HuH-7.5 (cell line): ENCODE data around the gene AGR3.
"Not testable (repeated sequence)": the region's sequence is repeated elsewhere in the genome, so short reads cannot be mapped to it uniquely, and the experiment has no call there.

Experiments used
- DNase-seq: peaks from one replicate; pipeline ENCODE4 v3.0.0; 2011; ENCODE audit warnings: low spot score

The AGR3 gene

DNA sequence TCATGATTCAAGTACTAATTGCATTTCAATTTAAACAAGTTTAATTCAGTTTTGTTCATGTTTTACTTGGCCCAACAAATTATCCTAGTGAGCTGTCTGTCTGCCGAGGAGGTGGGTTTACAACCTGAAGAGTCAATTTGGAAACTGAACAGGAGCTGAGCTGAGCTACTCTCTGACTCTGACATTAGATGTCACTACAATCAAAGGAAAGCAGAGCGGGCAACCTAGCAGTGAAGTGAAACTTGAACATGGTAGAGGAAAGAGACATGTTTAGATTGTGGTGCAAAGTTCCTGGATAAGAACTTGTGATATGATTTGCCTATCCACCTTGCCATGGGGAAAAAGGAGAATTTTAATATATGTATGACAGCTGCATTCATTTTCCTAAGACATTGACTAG, 9.6 kb upstream of the AGR3 start:
- DNase-seq, result no peak

DNA sequence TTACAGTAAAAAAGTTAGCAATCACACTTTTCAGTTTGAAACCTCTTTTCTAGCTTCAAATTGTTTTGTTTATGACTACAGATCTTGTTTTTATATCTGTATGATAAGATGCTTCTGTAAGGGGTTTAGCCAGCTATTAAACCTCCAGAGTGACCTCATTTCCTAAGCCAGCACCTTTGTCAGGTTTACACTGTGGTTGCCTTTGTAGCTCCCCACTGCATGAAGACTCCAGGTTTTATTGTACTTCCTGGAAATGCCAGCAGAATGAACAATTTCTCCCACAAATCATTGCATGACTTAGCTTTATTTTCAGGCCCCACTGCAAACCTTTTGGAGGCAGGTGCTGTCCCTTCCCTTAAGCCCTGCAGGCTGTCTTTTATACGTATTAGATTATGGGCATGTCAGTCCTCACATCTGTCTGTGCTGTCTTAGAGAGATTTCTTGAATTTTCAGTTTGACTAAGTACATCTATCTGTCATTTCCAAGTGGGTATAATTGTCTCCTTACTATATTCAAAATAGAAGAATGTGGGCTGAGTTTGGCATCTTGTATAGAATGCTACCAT, 8.2 kb upstream of the AGR3 start:
- DNase-seq, result no peak

DNA sequence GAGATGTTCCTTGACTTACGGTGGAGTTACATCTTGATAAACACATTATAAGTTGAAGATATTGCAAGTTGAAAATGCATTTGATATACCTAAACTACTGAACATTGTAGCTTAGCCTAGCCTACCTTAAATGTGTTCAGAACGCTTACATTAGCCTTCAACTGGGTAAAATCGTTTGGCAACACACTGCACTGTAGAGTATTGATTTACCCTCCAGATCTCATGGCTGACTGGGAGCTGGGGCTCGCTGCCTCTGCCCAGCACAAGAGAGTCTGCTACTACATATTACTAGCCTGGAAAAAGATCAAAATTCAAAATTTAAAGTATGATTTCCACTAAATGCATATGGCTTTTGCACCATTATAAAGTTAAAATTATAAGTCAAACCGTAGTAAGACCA, 7.5 kb upstream of the AGR3 start:
- no peak for DNase-seq

DNA sequence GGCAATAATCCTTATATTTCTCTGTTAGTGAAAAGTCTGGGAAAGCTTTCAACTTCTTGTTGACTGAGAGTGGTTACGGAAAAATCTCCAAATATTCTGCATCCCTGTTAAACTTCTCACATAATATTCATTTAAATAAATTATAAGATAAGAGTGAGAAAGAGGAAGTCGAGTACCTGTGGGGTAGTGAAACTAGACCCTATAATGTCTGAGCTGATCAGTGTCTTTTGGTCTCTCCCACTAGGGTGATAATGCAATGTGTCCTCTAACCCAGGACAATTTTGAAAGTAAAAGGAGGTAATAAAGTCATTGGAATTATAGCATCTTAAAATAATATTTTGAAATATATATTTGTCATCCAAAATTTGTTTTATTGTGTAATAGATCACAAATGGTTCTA, 2.1 kb upstream of the AGR3 start:
- no peak for DNase-seq

DNA sequence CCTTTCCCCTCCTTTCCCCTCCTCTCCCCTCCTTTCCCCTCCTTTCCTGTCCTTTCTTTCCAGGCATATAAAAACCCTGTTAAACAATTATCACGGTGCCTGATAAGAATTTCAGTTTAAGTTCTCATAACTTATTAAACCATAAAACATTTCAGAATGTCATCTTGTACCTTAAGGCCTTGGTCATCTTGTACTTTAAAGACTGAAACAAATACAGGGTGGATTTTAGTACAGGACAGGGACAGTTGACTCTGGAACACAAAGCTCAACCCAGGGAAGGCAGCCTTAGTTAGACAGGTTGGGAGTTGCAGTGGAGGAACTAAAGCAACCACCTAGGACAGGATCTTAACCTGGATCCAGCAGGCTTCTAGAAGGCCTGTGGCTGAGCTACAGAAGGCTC, 1.2 kb downstream of the AGR3 start:
- no peak for DNase-seq

DNA sequence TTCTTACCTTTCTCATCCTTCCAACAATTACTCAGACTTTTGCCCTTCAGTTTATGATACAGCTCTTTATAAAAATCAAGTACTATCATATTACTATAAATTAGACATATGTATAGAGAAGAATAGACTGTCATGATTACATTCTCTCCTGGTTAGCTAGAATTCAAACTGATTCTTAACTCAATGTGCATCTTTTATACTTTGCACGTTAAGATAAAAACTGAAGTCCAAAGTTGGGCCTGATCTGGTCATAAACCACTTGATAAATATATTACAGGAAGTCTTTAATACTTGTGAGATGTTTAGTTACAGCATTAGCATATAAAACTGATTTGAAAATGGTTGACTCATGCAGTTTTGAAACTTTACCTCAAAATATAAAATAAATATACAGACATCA, 2.6 kb downstream of the AGR3 start:
- DNase-seq, result no peak

DNA sequence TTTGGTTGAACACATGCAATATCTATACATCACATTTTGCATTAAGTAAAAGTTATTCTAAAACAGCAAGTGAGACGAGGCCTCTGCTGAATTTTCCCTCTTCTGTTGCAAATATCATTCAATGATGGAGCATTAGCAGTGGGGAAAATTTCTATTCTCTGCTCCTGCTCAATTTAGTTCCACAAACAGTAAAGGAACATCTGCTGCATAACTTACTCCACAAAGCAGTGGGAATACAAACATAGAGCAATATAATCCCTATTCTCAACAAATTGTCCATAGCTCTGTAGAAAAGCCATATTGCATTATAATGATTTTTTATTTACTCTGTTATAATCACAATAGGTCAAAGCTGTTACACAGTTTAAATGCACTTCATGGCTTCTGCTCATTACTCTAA, 5.9 kb downstream of the AGR3 start:
- DNase-seq, result no peak

DNA sequence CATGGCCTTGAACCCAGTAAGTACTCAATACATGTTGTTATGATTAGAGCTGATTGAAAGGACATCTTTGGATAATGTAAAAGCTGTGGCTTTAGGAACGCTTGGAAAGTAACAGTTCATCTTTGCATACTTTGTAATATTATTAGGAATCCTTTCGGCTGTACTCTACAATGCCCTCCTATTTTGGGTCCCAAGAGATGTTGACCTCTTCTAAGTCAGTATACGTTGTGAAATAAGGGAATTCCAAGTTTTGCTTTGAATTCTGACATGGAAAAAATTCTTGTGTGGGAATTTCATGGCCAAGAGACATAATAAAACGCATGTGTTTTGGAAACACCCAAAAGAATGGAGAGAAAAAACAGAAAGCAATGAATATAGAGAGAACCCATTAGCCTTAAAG, 7.7 kb downstream of the AGR3 start:
- no peak for DNase-seq

DNA sequence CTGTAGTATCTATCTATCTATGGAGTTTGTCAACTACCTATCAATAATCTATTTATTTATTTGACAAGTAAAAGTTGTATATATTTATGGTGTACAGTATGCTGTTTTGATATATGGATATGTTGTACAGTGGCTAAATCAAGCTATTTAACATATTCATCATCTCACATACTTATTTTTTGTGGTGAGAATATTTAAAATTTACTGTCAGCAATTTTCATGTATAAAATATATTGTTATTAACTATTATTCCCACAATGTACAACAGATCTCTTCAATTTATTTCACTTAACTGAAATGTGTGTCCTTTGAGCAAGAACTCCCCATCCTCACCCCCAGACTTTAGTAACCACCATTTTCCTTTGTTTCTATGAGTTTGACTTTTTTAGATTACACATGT, 14.5 kb downstream of the AGR3 start:
- no peak for DNase-seq

DNA sequence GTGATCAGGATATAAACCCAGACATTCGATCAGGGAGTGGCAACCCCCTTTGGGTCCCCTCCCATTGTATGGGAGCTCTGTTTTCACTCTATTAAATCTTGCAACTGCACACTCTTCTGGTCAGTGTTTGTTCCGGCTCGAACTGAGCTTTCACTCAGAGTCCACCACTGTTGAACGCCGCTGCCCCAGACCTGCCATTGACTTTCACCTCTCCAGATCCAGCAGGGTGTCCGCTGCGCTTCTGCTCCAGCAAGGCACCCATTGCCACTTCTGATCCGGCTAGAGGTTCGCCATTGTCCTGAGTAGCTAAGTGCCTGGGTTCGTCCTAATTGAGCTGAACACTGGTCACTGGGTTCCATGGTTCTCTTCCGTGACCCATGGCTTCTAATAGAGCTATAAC, 28.6 kb downstream of the AGR3 start:
- DNase-seq, result not testable (repeated sequence)

DNA sequence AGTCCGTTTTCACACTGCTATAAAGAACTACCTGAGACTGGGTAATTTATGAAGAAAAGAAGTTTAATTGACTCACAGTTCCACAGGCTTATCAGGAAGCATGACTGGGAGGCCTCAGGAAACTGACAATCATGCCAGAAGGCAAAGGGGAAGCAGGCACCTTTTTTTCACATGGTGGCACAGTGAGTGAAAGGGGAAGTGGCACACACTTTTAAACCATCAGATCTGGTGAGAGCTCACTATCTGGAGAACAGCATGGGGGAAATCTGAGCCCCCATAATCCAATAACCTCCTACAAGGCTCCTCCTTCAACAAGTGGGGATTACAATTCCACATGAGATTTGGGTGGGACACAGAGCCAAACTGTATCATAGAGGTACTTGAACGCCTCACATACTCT, 30.0 kb downstream of the AGR3 start:
- no peak for DNase-seq

DNA sequence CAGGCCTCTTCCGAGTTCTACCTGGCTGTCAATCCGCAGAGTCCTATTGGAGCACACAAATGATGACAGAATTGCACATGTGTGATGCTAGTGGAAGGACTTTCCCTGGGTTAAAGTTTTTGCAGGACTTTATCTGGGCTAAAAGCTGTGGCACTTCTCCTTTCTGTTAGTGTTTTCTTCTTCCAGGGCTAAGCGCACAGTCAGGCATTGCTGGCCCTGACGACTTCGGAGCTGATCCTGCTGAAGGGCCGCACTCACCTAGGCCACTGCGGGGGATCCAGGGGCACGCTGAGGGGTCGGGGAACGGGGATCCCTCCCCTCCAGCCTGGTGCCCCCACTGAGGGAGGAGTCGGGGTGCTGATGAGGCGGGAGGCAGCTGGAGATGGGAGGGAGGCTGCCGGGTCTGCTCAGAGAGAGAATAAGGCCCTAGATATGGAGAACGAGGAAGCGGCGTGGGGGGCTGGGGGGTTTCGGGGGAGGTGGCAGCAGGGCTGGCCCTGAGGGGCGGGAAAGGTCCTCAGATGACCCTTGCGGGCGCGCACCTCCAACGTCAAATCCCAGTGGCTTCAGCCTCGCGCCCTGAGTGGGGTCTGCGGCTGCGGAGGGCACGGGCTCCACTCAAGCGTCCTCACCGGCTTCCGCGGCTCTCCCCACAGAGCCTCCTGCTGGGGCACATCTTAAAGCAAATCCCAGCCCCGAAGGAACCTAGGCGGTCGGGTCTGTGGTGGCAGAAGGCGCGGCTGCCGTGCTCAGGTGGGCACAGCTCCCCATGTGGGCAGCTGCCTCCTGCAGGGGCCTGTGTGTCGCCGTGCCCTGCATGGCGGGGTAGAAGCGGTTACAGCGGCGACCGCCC, 30.9 kb downstream of the AGR3 start:
- DNase-seq, result no peak

DNA sequence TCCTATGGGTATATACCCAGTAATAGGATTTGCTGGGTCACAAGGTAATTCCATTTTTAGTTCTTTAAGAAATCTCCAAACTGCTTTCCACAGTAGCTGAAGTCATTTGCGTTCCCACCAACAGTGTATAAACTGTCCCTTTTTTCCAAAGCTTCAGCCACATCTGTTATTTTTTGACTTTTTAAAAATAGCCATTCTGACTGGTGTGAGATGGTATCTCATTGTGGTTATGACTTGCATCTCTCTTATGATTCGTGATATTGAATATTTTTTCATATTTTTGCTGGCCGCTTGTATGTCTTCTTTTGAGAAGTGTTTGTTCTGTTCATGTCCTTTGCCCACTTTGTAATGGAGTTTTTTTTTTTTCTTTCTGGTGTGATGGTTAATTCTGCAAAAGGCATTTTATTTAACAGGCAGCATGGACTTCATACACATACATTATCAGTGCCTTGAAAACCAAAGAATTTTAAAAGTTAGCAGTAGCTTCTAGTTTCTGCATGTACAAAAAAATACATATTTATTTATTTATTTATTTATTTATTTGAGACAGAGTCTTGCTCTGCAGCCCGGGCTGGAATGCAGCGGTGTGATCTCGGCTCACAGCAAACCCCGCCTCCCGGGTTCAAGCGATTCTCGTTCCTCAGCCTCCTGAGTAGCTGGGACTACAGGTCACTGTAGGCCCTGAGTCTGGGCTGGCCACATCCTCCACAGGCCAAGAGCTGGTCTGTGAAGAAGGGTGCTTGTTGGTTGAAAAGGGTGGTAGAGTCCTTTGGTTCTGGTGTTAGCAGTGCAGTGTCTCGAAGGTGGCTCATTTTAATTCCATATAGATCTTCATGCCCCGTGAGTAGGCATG, 32.3 kb downstream of the AGR3 start:
- DNase-seq, result no peak

DNA sequence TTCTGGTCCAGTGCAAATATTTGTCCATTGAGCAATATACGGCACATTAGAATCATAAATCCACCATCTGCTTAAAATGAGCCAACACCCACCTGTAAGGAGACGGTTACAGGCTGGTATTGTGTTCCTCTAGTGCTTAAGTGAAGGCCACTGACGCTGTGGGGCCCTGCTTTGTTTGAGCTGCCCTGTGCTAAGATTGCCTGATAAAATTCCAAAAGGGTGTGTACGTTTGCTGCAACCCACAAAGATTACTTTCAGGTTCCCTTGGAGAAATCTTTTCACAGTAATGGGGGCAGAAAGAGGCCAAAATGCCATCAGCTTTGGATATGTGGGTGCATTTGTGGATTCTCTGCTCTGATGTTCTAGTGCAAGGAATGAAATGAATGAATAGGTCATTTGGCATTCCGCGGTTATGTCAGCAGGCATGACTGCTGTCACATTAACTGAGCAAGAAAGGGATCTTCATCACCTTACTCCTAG, 34.4 kb downstream of the AGR3 start:
- DNase-seq, result peak; percentile 64

DNA sequence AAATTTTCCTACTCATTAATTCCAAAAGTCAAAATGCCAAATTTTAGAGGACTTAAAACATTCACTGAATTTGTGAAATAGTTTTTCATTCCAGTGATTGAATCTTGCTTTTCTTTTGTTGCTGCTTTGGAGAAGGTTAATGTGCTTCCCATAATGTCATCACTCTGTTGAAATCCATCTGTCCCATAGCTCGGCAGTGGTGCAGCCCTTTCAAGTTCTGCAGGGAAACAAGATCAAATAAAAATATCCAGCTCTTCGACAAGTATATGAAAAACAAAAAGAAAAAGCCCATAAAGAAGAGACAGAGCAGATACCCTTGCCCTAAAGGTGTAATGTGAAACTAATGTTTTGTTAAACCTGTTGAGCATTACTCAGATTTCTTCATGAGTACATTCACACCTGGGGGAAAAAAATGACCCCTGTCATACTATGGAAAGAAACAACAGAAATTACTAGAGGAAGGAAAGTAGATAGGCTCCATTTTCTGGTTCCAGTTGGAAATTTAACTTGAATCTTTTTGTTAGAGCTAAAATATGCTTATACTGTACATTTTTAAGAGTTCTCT, 35.1 kb downstream of the AGR3 start:
- DNase-seq, result no peak

DNA sequence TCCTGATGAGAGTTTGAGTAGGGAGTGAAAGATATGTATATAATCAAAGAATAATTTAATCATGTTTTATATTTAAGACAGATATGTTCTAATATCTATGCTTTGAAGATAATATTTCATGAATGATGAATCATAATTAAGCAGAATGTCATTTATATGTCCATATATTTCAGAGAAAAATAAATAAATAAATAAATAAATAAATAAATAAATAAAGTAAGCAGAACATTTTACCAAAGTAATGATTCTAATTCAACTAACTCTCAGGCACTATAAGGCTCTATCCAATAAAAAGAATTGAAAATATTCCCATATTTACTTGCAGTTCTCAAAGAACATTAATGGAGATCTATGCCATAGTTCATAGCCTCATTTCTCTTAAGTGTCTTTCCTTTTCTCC, 36.0 kb downstream of the AGR3 start:
- DNase-seq, result no peak

DNA sequence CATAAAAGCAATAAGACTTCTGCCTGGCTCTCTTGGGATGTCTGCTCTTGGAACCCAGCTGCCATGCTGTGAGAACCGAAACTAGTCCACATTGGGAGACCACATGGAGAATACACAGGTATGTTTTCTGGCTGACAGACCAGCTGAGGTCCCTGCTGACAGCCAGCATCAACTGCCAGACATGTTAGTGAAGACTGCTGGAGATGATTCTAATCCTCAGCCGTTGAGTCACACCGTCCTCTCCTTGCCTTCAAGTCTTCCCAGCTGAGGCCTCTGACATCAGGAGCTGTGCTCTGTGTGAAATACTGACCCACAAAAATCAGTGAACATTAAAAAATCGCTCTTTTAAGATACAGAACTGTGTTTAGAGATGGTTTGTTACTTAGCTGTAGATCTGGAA, 40.1 kb downstream of the AGR3 start:
- no peak for DNase-seq

DNA sequence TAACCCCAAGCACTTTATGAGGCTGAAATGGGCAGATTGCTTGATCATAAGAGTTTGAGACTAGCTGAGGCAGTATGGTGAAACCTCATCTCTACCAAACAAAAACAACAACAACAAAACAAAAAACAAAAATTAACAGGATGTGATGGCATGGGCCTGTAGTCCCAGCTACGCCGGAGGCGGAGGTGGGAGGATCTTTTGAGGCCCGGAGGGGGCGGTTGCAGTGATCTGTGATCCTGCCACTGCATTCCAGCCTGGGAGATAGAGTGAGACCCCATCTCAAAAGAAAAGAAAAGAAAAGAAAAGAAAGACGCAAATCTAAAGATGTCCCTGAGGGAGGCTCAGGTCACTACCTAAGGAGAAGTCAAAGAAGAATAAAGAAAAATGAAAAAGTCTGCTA, 41.7 kb downstream of the AGR3 start:
- no peak for DNase-seq

DNA sequence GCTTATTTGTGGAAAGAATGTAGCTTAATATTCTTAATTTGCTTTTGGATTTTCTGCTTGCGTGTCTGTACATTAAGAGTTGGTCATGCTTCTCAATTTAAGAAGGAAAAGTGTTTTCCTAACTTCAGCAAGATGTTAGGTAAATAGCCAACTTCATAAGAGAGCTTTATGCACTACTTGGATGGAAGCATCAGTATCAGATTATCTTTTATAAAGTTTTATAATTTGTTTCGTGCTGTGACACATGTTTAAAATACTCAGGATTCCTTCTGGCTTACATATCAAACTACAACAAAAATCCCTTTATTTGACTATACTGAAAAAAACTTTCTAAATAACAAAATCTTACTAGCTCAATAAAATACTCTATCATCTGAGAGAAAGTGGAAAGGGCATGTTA, 42.1 kb downstream of the AGR3 start:
- no peak for DNase-seq

DNA sequence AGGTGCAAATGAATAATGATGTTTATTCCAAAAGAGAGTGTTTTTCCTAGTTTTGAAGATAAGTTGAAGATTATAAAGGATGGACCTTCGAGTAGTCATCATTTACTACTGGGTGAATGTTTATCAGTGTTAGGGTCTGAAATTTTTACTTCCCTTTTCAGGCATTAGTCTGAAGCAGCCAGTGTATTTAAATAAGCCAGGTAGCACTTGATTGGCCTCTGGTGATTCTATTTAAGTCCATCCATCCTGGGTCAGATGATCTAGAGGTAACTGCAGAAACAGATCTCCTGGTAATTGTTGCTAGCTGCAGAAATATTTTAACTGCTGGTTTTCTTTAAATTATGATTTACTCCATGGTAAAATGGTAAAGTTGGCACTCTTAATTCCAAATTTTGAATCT, 42.9 kb downstream of the AGR3 start:
- no peak for DNase-seq

DNA sequence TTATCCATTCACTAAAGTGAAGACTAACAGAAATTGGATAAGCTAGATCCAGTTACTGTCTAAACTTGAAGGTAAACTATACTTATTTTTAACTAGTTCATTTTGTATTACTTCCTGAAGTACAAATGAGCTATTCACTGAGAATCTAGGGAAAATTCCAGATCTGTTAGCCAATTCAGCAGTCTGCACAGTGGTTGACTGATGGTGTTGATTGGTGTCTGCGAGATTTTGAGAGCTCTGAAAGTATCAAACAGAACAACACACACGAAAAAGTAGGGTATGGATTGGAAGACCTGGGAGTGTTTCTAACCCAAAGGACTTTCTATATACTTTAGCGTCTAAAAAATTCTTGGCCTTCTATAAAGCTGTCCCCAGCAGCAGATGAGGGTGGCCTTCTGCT, 43.4 kb downstream of the AGR3 start:
- no peak for DNase-seq

DNA sequence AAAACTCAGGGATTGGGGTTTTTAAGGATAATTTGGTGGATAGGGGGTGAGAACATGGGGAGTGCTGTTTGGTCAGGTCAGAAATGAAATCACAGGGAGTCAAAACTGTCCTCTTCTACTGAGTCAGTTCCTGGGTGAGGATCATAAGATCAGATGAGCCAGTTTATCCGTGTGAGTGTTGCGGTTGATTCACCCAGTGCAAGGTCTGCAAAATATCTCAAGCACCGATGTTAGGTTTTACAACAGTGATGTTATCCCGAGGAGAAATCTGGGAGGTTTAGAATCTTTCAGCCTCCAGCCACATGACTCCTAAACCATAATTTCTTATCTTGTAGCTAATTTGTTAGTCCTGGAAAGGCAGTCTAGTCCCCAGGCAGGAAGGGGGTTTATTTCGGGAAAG, 45.3 kb downstream of the AGR3 start:
- DNase-seq, result no peak

DNA sequence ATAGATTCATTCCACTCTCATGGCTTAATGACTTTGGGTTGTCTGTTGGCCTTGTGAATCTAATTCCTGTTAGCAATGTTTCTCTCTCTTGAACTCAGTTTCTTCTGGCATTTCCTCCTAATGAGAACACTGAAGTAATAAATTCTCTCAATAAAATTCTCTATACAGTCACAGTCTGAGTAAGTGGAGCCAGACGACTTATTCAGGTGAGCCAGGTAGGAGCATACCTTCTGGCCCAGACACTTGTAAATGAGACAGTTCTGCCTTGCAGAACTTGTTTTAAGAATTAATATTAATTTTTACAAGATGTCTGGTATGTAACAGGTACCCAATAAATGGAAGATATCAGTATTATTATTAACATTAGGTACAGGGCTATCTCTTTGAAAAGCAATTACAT, 48.4 kb downstream of the AGR3 start:
- no peak for DNase-seq
